K562 (cell line): ENCODE data around the gene TNPO2. TPM values are rescaled to one million over a fixed set of nuclear protein-coding genes. Genes with fewer than 3 reads are reported as not detected.

Experiments used
- ATAC-seq: fragments of 200-7000 bp; cut with Tn5 transposase; 3 replicates; pipeline ENCODE4 v1.9.1; 2020; ENCODE audit warnings: moderate library complexity
- BruUV-seq: library from RNA; stranded (reverse); fragments of 400-500 nt; replicated peaks from 2 replicates; lab custom pipeline; 2021; lab: Mats Ljungman, UMichigan
- CTCF ChIA-PET: fragments of 300-600 bp; formaldehyde crosslinking; extraction: SDS; loops from one replicate; lab custom pipeline; 2021; ENCODE audit warnings: low intra/inter-chr PET ratio; lab: Yijun Ruan, JAX
- POLR2A ChIA-PET: fragments of 300-600, 350-650 bp; sonication (Branson Sonifier 250); formaldehyde crosslinking; extraction: SDS; loops from one replicate; lab custom pipeline; 2021; ENCODE audit warnings: antibody characterized with exemption, inconsistent platforms; lab: Yijun Ruan, JAX
- DNase-seq, 4 experiments: peaks; one replicate each; pipeline versions ENCODE4 v3.0.0 to v3.0.0-alpha.2; 2011 to 2018; ENCODE audit warnings: low spot score in 3 of 4, mixed read lengths in 3 of 4; ENCODE audit errors: extremely low read depth in 1 of 4
- FAIRE-seq: peaks from 2 replicates; lab custom pipeline; 2011; peaks lifted over from hg19 to GRCh38; lab: Jason Lieb, UNC
- H2AFZ ChIP-seq: 2 replicates; pipeline ENCODE4 v1.6.0; 2011; ENCODE audit warnings: low read depth, low read length, control low read depth, inconsistent platforms
- H3K27ac ChIP-seq: fragments of 200-600 bp; 3 replicates; pipeline ENCODE4 v1.8.0; 2011; ENCODE audit warnings: low read depth, mild to moderate bottlenecking, control low read depth, inconsistent platforms, low read length, moderate library complexity, mixed read lengths; ENCODE audit errors: extremely low read depth
- H3K27me3 ChIP-seq, 2 experiments: fragments of 300-600 bp in 1 of 2; 2 replicates in 1 of 2; 3 replicates in 1 of 2; pipeline versions ENCODE4 v1.6.0 to v1.8.0; 2011; ENCODE audit warnings: inconsistent platforms in 2 of 2, low read length in 2 of 2, mild to moderate bottlenecking in 1 of 2, mixed read lengths in 1 of 2, moderate library complexity in 1 of 2; ENCODE audit not compliant: control insufficient read depth in 2 of 2, insufficient read depth in 2 of 2
- H3K36me3 ChIP-seq: fragments of 300-600 bp; 3 replicates; pipeline ENCODE4 v1.8.0; 2011; ENCODE audit warnings: mild to moderate bottlenecking, low read length, inconsistent platforms; ENCODE audit not compliant: control insufficient read depth, insufficient read depth
- H3K4me1 ChIP-seq, 2 experiments: fragments of 200-600 bp in 1 of 2; replicated peaks in 1 of 2; 2 replicates in 1 of 2; 3 replicates in 1 of 2; pipeline versions ENCODE4 v1.5.1 to v1.8.0; 2011; ENCODE audit warnings: inconsistent platforms in 2 of 2, low read length in 2 of 2, mild to moderate bottlenecking in 1 of 2, mixed read lengths in 1 of 2, moderate library complexity in 1 of 2; ENCODE audit not compliant: control insufficient read depth in 2 of 2, insufficient read depth in 2 of 2
- H3K4me2 ChIP-seq: 2 replicates; pipeline ENCODE4 v1.6.1; 2011; ENCODE audit warnings: low read length, control low read depth, inconsistent platforms, mixed read lengths; ENCODE audit not compliant: insufficient read depth
- H3K4me3 ChIP-seq: fragments of 200-600 bp; sonication (generic), shearing (Covaris generic); 2 replicates; pipeline ENCODE4 v1.5.1; 2016; ENCODE audit warnings: control low read depth, inconsistent platforms
- H3K79me2 ChIP-seq: fragments of 200-600 bp; 3 replicates; pipeline ENCODE4 v1.8.0; 2011; ENCODE audit warnings: low read length, inconsistent platforms; ENCODE audit not compliant: control insufficient read depth, insufficient read depth
- H3K9ac ChIP-seq, 2 experiments: 2 replicates each; pipeline versions ENCODE4 v1.6.0 to v1.6.1; 2011; ENCODE audit warnings: low read depth in 2 of 2, low read length in 2 of 2, control low read depth in 1 of 2, inconsistent platforms in 1 of 2, mild to moderate bottlenecking in 1 of 2, mixed read lengths in 1 of 2; ENCODE audit not compliant: insufficient read depth in 1 of 2
- H3K9me1 ChIP-seq: one replicate; pipeline ENCODE4 v1.6.0; 2011; ENCODE audit warnings: inconsistent platforms, mild to moderate bottlenecking, low read length, moderate library complexity; ENCODE audit not compliant: control insufficient read depth, insufficient read depth
- H3K9me3 ChIP-seq: replicated peaks from 2 replicates; pipeline ENCODE4 v1.5.1; 2011; ENCODE audit warnings: low read depth, low read length, inconsistent platforms; ENCODE audit not compliant: control insufficient read depth, insufficient read depth
- H4K20me1 ChIP-seq: replicated peaks from 2 replicates; pipeline ENCODE4 v1.6.1; 2011; ENCODE audit warnings: low read length, inconsistent platforms, mixed read lengths; ENCODE audit not compliant: control insufficient read depth, insufficient read depth
- COPS2 ChIP-seq: fragments of 450-650 bp; conservative IDR thresholded peaks from 2 replicates; pipeline ENCODE4 v1.6.1; 2016; ENCODE audit warnings: mild to moderate bottlenecking, moderate library complexity
- FIP1L1 ChIP-seq: fragments of 200-400 bp; formaldehyde crosslinking; IDR thresholded peaks from 2 replicates; pipeline ENCODE4 v1.6.1; 2018; ENCODE audit warnings: mild to moderate bottlenecking, low read depth, low read length; ENCODE audit not compliant: poor library complexity, severe bottlenecking
- GABPA ChIP-seq: fragments of 200-800 bp; sonication (Bioruptor generic); conservative IDR thresholded peaks from 2 replicates; pipeline ENCODE4 v1.6.1; 2016; ENCODE audit warnings: low read depth, missing genetic modification characterization, missing compliant biosample characterization
- IFI16 ChIP-seq: fragments of 250-450 bp; sonication (Bioruptor Pico); IDR thresholded peaks from 2 replicates; pipeline ENCODE4 v2.1.2; 2022; ENCODE audit warnings: mild to moderate bottlenecking, inconsistent platforms
- USF2 ChIP-seq: sonication (generic); formaldehyde crosslinking; IDR thresholded peaks from 2 replicates; pipeline ENCODE4 v1.5.0; 2020; ENCODE audit warnings: missing genetic modification reagents
- ZFX ChIP-seq: sonication (generic); formaldehyde crosslinking; IDR thresholded peaks from 2 replicates; pipeline ENCODE4 v1.8.0; 2022; ENCODE audit warnings: mild to moderate bottlenecking, missing genetic modification reagents, moderate library complexity
- ZNF121 ChIP-seq: sonication (generic); formaldehyde crosslinking; conservative IDR thresholded peaks from 2 replicates; pipeline ENCODE4 v1.8.0; 2022; ENCODE audit warnings: missing genetic modification reagents
- ZNF395 ChIP-seq: fragments of 200-800 bp; sonication (Bioruptor generic); IDR thresholded peaks from 2 replicates; pipeline ENCODE4 v1.6.1; 2017; ENCODE audit warnings: missing genetic modification characterization, missing compliant biosample characterization
- ZNF764 ChIP-seq: fragments of 250-450 bp; sonication (Bioruptor Pico); IDR thresholded peaks from 2 replicates; pipeline ENCODE4 v1.4.0; 2020; ENCODE audit warnings: low read depth, mild to moderate bottlenecking, moderate library complexity
- ZNF77 ChIP-seq: fragments of 250-450 bp; sonication (Bioruptor Pico); IDR thresholded peaks from 2 replicates; pipeline ENCODE4 v1.5.0; 2020
- WGBS: fragments of 100-300 bp; shearing (Covaris generic); methylation state at CpG from one replicate; pipeline ENCODE4 v1.1.6; 2016; ENCODE audit warnings: low coverage, mixed read lengths; ENCODE audit not compliant: insufficient coverage; ENCODE audit errors: missing lambda C conversion rate; 5-methylcytosine and 5-hydroxymethylcytosine counted together
- in situ Hi-C: fragments of 300-500 bp; cut with MboI; formaldehyde crosslinking; loops from 4 replicates; pipeline ENCODE4 v1.15.0; 2018; ENCODE audit warnings: inconsistent platforms, mixed read lengths
- intact Hi-C: fragments of 100-400 bp; cut with micrococcal nuclease; formaldehyde crosslinking; loops from 2 replicates; pipeline ENCODE4 v1.14.2; 2022
- polyA plus RNA-seq, 8 experiments: library from polyadenylated mRNA; depleted of rRNA in 4 of 8; stranded (reverse) in 5 of 8; unstranded in 3 of 8; fragments of >200 nt; fragmentation: Nextera tagmentation in 2 of 8; fragmentation: Illumina TruSeq in 1 of 8; extraction: Ambion mirVana in 2 of 8; extraction: Trizol in 1 of 8; gene quantifications; 2 replicates each; pipeline versions ENCODE4 v1.2.1 to v1.2.3, GENCODE V29; 2011 to 2014; ENCODE audit warnings: inconsistent platforms in 1 of 8, missing spikeins in 1 of 8
- total RNA-seq, 7 experiments: library from RNA; depleted of rRNA in 6 of 7; stranded (reverse); fragments of >200 nt in 6 of 7; fragmentation: Illumina TruSeq in 2 of 7; extraction: Trizol in 2 of 7; gene quantifications; 2 replicates each; pipeline versions ENCODE4 v1.2.1 to v1.2.3, GENCODE V29; 2011 to 2021; ENCODE audit warnings: low replicate concordance in 1 of 7

TNPO2 gene
- total and polyA plus RNA-seq, 9 of the 15 experiments (the other 6 are each of a cell fraction or from before 2014, with no cell fraction given) = 6.0 to 126 (median 53.8) TPM

- 81% methylated on average over 13 of the region's 22 CpGs for WGBS
- Histone ChIP-seq H2AFZ (no peak overlapping the region), H3K4me2 (no peak overlapping the region), H3K4me1 (peaks cover 0 to 12% of the 10 kb centered on the region in 2 experiments; a peak in 2 of 5 replicates), H3K27me3 (peaks cover 3% of the 10 kb centered on the region in 2 experiments; a peak in 3 of 5 replicates), H3K4me3 (no peak overlapping the region), H3K9ac (no peak overlapping the region; a peak in 1 of 4 replicates), H3K9me1 (no peaks in the 10 kb centered on the region), H3K36me3 (peaks cover 53% of the 10 kb centered on the region; the same call in 2 of the 3 replicates), H4K20me1 (no peaks in the 10 kb centered on the region), H3K27ac (no peak overlapping the region), H3K9me3 (peaks cover 9% of the 10 kb centered on the region), H3K79me2 (no peaks in the 10 kb centered on the region)
- ATAC-seq (no peak), FAIRE-seq (no peak), DNase-seq (no peak)
- no TSS peak for BruUV-seq
- POLR2A ChIA-PET = interaction anchor here (1.6 to 2.0 kb wide), 2 partner anchors 8 to 9 kb away, joined by 4 to 7 read pairs; partner anchors contain the start of gene GET3
- in situ Hi-C loops = no loop called here
- intact Hi-C loops = no loop called here
- no peak for TF ChIP-seq ZNF121
- CTCF ChIA-PET = no interaction called here
Observed at GRCh38 chr19:12745166-12745897, 21.6 kb upstream of the TNPO2 start.

GRCh38 chr19:12737835-12738351, 14.2 kb upstream of the TNPO2 start:
- peak overlapping the region; percentile 63 for H3K4me3 ChIP-seq
- peak overlapping the region; percentile 97 for H3K27ac ChIP-seq
- H3K4me1 ChIP-seq = peaks cover 7 to 18% of the 10 kb centered on the region in 2 experiments
- intact Hi-C loops (no loop called here), in situ Hi-C loops (no loop called here)
- FAIRE-seq = no peak
- peaks cover 42% of the 10 kb centered on the region for H3K79me2 ChIP-seq
- no peaks in the 10 kb centered on the region for H3K27me3 ChIP-seq
- no peaks in the 10 kb centered on the region for H3K9me3 ChIP-seq
- POLR2A ChIA-PET = interaction anchor here (0.6 to 2.2 kb wide), 6 partner anchors 9 to 1040 kb away, joined by 3 to 10 read pairs (median 6); partner anchors contain the start of genes JUNB and TNPO2
- ATAC-seq = no peak
- peaks cover 32% of the 10 kb centered on the region; the same call in 2 of the 3 replicates for H3K36me3 ChIP-seq
- 7% methylated on average over 13 of the region's 13 CpGs for WGBS
- CTCF ChIA-PET = interaction anchor here (0.6 kb wide), 1 partner anchor 101 kb away, joined by 3 read pairs; the partner anchor contains the start of gene MAST1
- peak overlapping the region; percentile 94; the same call in 1 of the 2 replicates for H2AFZ ChIP-seq
- H3K9ac ChIP-seq = peak overlapping the region; percentile 90 to 93
- peak overlapping the region; percentile 99 for H3K4me2 ChIP-seq
- no peak for DNase-seq
- H3K9me1 ChIP-seq = no peaks in the 10 kb centered on the region
- H4K20me1 ChIP-seq = peaks cover 10% of the 10 kb centered on the region
- BruUV-seq = TSS peak; percentile 79
- TF ChIP-seq IFI16 (CRISPR knock-in tag) (no peak), ZNF764 (CRISPR knock-in tag) (no peak), USF2 (CRISPR knock-in tag) (peak; percentile 54; the same call in 1 of the 2 replicates), ZFX (CRISPR knock-in tag) (peak; percentile 15; the same call in 1 of the 2 replicates), ZNF77 (CRISPR knock-in tag) (no peak), GABPA (tag) (no peak), ZNF395 (CRISPR knock-in tag) (peak; percentile 52; the same call in 1 of the 2 replicates), FIP1L1 (no peak), COPS2 (no peak)
